Activated B cell treated with CpG ODN at 0.5 μM for 24 hours (primary cell): ENCODE data around the gene ACER2. TPM values are rescaled to one million over a fixed set of nuclear protein-coding genes. Genes with fewer than 3 reads are reported as not detected.

Experiments used
- ATAC-seq: fragments of 200-7000 bp; cut with Tn5 transposase; one replicate; pipeline ENCODE4 v1.10.0; 2021; ENCODE audit warnings: low read depth, mild to moderate bottlenecking, moderate library complexity
- CTCF ChIA-PET: fragments of 350-600 bp; sonication (Branson Sonifier 250); formaldehyde crosslinking; loops from one replicate; lab custom pipeline; 2021; ENCODE audit warnings: antibody characterized with exemption; lab: Charles Lee
- POLR2A ChIA-PET: fragments of 350-600 bp; sonication (Branson Sonifier 250); formaldehyde crosslinking; loops from one replicate; lab custom pipeline; 2021; ENCODE audit warnings: antibody characterized with exemption; lab: Charles Lee
- DNase-seq: peaks from one replicate; pipeline ENCODE4 v3.0.0; 2022
- H3K27ac Mint-ChIP-seq: one replicate; pipeline ENCODE4 v1.8.0; 2020; ENCODE audit warnings: mixed read lengths
- H3K27me3 Mint-ChIP-seq: one replicate; pipeline ENCODE4 v1.8.0; 2021; ENCODE audit warnings: mixed read lengths
- H3K36me3 Mint-ChIP-seq: one replicate; pipeline ENCODE4 v1.8.0; 2021; ENCODE audit warnings: low read depth, mixed read lengths
- H3K4me1 Mint-ChIP-seq: one replicate; pipeline ENCODE4 v1.8.0; 2021; ENCODE audit warnings: mixed read lengths
- H3K4me3 Mint-ChIP-seq: one replicate; pipeline ENCODE4 v1.8.0; 2020; ENCODE audit warnings: mild to moderate bottlenecking, mixed read lengths
- H3K9me3 Mint-ChIP-seq: one replicate; pipeline ENCODE4 v1.8.0; 2020; ENCODE audit warnings: mixed read lengths
- intact Hi-C: fragments of 100-400 bp; cut with micrococcal nuclease; formaldehyde crosslinking; loops from one replicate; pipeline ENCODE4 v1.15.1; 2024
- total RNA-seq: library from RNA; stranded (reverse); gene quantifications from 2 replicates; pipeline ENCODE4 v1.2.3, GENCODE V29; 2022
- TF ChIP-seq, protein P1 (sequence below): fragments of 200-600 bp; IDR thresholded peaks from one replicate; pipeline ENCODE4 v1.8.0; 2022; ENCODE audit warnings: antibody characterized with exemption, mild to moderate bottlenecking

The ACER2 gene
- total RNA-seq, 1 donor from 2014 or later, result 1.4 TPM

DNA sequence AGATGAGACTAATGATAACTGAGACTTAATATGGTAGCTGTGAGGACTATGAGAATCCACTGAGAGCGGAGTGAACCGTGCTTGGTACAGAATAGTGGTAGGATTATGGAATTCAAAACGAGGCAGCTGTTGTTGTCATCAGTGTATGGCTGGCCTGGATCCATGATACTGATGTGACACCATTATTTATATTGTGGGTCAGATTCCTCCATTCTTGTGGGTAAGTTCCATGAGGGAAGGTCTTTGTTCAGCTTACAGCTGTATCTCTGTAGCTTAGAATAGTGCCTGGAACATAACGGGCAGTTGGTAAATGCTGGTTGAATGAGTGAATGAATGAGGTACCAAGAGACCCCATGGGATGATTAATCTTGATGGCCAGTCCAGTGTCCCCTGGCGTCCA lies 61.8 kb downstream of the ACER2 start:
- intact Hi-C loops, result loop anchor here (5.0 kb wide), 1 partner anchor 457 kb away; no protein-coding TSS in a partner anchor
- no peak overlapping the region for H3K4me3 Mint-ChIP-seq
- TF ChIP-seq, protein P1, sequence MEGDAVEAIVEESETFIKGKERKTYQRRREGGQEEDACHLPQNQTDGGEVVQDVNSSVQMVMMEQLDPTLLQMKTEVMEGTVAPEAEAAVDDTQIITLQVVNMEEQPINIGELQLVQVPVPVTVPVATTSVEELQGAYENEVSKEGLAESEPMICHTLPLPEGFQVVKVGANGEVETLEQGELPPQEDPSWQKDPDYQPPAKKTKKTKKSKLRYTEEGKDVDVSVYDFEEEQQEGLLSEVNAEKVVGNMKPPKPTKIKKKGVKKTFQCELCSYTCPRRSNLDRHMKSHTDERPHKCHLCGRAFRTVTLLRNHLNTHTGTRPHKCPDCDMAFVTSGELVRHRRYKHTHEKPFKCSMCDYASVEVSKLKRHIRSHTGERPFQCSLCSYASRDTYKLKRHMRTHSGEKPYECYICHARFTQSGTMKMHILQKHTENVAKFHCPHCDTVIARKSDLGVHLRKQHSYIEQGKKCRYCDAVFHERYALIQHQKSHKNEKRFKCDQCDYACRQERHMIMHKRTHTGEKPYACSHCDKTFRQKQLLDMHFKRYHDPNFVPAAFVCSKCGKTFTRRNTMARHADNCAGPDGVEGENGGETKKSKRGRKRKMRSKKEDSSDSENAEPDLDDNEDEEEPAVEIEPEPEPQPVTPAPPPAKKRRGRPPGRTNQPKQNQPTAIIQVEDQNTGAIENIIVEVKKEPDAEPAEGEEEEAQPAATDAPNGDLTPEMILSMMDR, result no peak
- H3K27me3 Mint-ChIP-seq, result no peaks in the 10 kb centered on the region
- H3K27ac Mint-ChIP-seq, result no peak overlapping the region
- H3K9me3 Mint-ChIP-seq, result no peaks in the 10 kb centered on the region
- H3K4me1 Mint-ChIP-seq, result peaks cover 4% of the 10 kb centered on the region
- ATAC-seq (no peak), DNase-seq (no peak)
- H3K36me3 Mint-ChIP-seq, result no peaks in the 10 kb centered on the region
- CTCF ChIA-PET, result interaction anchor here (1.4 kb wide), 1 partner anchor 10 kb away, joined by 4 read pairs; no protein-coding TSS in a partner anchor
- POLR2A ChIA-PET, result interaction anchor here (0.6 kb wide), 1 partner anchor 367 kb away, joined by 8 read pairs; no protein-coding TSS in a partner anchor

DNA sequence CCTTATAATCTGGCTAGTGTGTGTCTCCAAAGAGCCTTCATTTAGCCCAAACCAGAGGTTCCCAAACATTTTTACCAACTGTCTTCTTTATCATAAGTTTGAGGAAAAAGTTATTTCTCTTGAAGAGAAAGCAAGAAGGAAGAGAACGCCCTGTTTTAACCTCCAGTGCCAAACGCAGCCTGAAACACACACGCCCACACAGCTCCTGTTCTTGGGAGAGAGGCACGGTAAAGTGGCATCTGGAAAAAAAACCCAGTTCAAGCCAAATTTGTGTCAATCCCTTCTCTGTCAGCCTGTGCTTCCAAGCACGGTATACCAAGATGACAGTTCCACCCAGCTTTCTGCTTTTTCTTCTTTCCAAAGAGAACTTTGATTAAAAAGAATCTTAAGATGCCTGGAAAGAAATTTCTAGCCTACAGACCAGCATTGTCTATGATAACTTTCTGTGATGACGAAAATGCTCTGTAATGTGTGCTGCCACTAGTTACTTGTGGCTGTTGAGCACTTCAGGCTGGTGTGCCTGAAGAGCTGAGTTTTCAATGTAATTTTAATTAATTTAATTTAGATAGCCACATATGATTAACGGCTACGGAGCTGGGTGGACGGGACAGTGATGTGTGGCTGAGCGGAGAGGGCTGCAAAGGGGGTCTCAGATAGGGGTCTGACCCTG lies 62.3 kb downstream of the ACER2 start:
- POLR2A ChIA-PET, result interaction anchor here (0.6 kb wide), 2 partner anchors 91 to 368 kb away, joined by 3 to 8 read pairs; partner anchors contain the start of gene RPS6

DNA sequence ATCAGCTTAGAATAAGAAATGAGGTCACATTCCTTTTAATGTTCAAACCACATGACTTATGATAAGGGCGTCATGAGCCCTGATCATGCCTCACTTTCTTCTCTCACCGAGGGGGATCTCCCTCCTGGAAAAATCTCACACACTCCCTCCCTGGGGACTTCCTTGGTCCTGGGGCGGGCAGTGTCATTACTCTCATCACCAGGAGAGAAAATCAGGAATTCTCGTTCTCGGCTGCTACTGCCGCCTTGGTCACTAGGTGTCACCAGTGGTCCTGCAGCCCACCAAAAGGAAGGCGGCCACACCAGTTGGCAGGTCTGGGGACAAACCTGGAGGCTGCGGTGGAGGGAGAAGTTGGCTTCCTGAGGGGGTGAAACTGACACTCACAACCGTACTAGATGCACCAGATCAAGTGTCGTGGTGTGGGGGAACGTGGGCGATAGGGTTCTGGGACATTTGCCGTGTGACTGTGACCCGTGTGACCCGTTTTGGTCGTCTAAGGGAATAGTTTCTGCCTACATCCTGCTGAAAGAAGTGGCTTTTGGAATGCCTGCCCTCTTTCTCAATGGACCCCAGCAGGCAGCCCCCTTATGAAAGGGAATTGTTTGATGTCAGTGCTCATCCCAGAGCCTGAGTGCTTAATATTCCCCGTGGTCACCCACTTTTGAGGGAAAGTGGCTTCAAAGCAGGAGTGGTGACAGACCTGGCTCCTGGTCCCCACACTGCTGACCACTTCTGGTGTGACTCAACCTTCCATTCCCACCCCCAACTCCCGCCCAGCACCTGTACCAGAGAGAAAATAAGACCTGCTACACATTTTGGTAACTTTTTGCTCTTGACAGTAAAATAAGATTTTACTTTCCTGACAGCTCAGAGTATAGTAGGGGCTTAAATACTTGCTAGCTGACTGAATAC lies 63.2 kb downstream of the ACER2 start:
- intact Hi-C loops, result loop anchor here (2.0 to 5.0 kb wide), 3 partner anchors 455 to 1639 kb away; no protein-coding TSS in a partner anchor
- H3K27me3 Mint-ChIP-seq, result no peaks in the 10 kb centered on the region
- peak; percentile 79 for ATAC-seq
- ChIA-PET CTCF (interaction anchor here (0.6 to 1.4 kb wide), 3 partner anchors 7 to 12 kb away, joined by 3 to 4 read pairs (median 3); no protein-coding TSS in a partner anchor), POLR2A (interaction anchor here (0.6 kb wide), 1 partner anchor 92 kb away, joined by 3 read pairs; the partner anchor contains the start of gene RPS6)
- H3K27ac Mint-ChIP-seq, result no peak overlapping the region
- H3K4me1 Mint-ChIP-seq, result peaks cover 4% of the 10 kb centered on the region
- TF ChIP-seq, protein P1, result no peak
- H3K36me3 Mint-ChIP-seq, result no peaks in the 10 kb centered on the region
- no peak for DNase-seq
- peak overlapping the region; percentile 78 for H3K4me3 Mint-ChIP-seq
- H3K9me3 Mint-ChIP-seq, result no peaks in the 10 kb centered on the region

More for the DNA sequence above, 62.3 kb downstream of the ACER2 start:
- Mint-ChIP-seq H3K4me1 (peaks cover 4% of the 10 kb centered on the region), H3K36me3 (no peaks in the 10 kb centered on the region), H3K27me3 (no peaks in the 10 kb centered on the region), H3K4me3 (no peak overlapping the region), H3K9me3 (no peaks in the 10 kb centered on the region), H3K27ac (no peak overlapping the region)
- ATAC-seq, result no peak
- TF ChIP-seq, protein P1, result no peak
- CTCF ChIA-PET, result interaction anchor here (1.0 to 1.4 kb wide), 2 partner anchors 9 to 11 kb away, joined by 3 to 4 read pairs; no protein-coding TSS in a partner anchor
- intact Hi-C loops, result loop anchor here (5.0 kb wide), 1 partner anchor 456 kb away; no protein-coding TSS in a partner anchor
- DNase-seq, result no peak

DNA sequence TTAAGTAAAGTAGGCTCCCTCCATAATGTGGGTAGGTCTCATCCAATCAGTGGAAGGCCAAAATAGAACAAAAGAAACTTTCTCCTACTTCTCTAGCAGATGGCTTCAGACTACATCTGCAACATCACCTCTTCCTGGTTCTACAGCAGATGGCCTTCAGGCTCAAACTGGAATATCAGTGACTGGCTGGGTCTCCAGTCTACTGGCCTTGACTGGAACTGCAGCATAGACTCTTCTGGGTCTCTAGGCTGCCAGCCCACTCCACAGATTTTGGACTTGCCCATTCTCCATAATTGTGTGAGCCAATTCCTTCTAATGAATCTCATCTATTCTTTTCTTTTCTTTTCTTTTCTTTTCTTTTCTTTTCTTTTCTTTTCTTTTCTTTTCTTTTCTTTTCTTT lies 64.8 kb downstream of the ACER2 start:
- TF ChIP-seq, protein P1, result no peak
- no peak for ATAC-seq
- ChIA-PET CTCF (no interaction called here), POLR2A (interaction anchor here (1.0 kb wide), 1 partner anchor 425 kb away, joined by 4 read pairs; the partner anchor contains the start of gene RRAGA)
- peaks cover 4% of the 10 kb centered on the region for H3K4me1 Mint-ChIP-seq
- no peaks in the 10 kb centered on the region for H3K36me3 Mint-ChIP-seq
- no peak overlapping the region for H3K27ac Mint-ChIP-seq
- H3K4me3 Mint-ChIP-seq, result no peak overlapping the region
- no peaks in the 10 kb centered on the region for H3K9me3 Mint-ChIP-seq
- intact Hi-C loops, result loop anchor here (2.0 to 5.0 kb wide), 3 partner anchors 454 to 1637 kb away; no protein-coding TSS in a partner anchor
- no peak for DNase-seq
- H3K27me3 Mint-ChIP-seq, result no peaks in the 10 kb centered on the region
